Inferior parietal cortex (tissue), 1 donor: ENCODE measurements around the gene NEURL4.
A peak's percentile ranks its signal among the peaks of the same experiment; 100 is the strongest.

Source experiments
- DNase-seq: peaks from one replicate; pipeline ENCODE4 v3.0.0-alpha.2; 2016; ENCODE audit errors: extremely low spot score

The NEURL4 gene

DNA sequence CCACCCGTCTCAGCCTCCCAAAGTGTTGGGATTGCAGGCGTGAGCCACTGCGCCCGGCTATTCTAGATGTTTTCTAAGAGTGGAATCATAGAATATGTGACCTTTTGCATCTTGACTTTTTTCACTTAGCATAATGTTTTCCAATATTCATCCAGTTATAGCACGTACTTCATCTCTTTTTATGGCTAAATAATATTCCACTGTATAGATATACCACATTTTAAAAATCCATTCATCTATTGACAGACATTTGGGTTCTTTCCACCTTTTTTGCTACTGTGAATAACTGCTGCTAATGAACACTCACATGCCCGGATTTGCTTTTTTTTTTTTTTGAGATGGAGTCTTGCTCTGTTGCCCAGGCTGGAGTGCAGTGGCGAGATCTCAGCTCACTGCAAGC lies 25.0 kb downstream of the NEURL4 start:
- no peak for DNase-seq

DNA sequence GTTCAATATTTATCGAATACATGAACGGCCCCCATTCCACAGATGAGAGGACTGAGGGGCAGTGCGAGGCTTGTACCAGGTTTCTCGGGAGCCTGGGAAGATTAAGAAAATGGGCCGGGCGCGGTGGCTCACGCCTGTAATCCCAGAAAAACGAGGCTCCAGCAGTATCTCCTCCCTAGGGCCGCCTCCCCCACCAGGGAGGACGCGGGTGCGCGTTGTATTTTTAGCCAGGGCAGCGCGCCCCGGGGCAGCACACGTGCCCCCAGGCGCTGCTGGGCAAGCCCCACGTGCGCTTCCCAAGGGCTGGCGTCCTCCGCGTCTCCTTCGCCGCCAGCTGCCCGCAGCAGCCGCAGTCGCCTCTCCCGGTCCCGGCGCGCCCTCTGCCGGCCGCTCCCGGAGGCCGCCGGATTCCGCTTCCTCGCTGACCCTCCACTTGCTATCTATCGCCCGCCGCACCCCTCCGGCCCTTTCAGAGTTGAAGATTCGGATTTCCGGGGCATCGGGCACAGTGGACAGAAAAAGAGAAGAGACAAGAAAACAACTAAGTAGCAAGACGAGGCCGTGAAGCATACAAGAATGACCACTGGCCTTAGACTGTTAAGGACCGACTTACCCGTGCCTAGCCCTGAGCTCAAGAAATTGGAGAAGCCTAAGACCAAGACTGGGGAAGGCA lies 32.8 kb downstream of the NEURL4 start:
- DNase-seq = peak; percentile 77

DNA sequence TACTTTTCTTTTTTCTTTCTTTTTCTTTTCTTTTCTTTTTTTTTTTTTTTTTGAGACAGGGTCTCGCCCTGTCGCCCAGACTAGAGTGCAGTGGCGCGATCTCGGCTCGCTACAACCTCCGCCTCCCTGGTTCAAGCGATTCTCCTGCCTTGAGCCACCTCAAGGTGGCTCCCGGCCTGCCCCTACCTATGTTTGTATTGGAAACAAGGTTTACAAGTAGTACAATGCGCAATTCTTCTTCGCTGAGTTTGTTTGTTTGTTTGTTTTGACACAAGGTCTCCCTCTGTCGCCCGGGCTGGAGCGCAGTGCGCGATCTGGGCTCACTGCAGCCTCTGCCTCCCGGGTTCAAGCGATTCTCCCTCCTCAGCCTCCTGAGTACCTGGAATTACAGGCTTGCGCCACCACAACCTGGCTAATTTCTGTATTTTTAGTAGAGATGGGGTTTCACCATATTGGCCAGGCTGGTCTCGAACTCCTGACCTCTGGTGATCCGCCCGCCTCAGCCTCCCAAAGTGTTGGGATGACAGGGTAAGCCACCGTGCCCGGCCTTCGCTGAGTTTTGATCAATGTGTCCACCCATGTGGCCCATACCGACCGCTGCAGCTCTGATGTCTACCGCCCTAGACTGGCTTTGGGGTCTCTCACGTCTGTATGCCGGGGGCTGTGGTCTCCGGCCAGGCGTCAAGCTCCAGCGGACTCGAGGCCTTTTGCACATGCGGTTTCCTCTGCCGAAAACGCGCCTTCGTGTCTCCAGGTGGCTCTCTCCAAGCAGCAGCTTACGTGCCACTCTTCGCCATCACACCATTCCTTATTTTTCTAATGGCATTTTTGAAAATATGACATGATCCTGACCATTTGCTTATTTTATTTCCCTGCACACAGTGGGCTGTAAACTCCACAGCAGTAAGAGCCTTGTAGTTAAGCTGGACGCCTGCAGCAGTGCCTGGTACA lies 33.6 kb downstream of the NEURL4 start:
- DNase-seq = no peak

DNA sequence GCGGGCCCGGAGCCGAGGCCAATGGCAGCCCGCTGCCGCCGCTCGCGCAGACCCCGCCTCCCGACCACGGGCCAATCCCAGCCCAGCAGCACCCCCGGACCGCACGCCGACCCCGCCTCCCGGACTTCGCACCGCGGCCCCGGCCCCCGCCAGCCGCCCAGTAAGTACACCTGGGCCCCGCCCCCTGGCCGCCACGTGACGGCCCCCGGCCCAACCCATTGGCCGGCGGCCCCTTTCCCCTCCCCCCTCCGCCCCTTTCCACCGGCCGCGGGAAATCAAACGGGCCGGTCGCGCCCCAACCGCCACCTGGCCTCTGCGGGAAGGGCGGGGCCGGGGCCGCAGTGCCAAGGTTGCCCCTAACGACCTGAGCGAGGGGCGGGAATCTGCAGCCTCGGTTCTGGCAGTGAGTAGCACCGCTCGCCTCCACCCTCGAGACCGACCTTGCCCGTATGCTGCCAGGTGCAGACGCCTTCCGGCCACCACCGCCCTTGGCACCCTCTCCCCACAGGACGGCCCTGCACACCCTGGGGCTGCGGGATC lies 34.5 kb downstream of the NEURL4 start, which contains the start of gene YBX2:
YBX2 (minus strand) TSS at position 26 of the 540 bp plus-strand sequence. CDS start 139 bp downstream, outside the sequence.
- DNase-seq = no peak

DNA sequence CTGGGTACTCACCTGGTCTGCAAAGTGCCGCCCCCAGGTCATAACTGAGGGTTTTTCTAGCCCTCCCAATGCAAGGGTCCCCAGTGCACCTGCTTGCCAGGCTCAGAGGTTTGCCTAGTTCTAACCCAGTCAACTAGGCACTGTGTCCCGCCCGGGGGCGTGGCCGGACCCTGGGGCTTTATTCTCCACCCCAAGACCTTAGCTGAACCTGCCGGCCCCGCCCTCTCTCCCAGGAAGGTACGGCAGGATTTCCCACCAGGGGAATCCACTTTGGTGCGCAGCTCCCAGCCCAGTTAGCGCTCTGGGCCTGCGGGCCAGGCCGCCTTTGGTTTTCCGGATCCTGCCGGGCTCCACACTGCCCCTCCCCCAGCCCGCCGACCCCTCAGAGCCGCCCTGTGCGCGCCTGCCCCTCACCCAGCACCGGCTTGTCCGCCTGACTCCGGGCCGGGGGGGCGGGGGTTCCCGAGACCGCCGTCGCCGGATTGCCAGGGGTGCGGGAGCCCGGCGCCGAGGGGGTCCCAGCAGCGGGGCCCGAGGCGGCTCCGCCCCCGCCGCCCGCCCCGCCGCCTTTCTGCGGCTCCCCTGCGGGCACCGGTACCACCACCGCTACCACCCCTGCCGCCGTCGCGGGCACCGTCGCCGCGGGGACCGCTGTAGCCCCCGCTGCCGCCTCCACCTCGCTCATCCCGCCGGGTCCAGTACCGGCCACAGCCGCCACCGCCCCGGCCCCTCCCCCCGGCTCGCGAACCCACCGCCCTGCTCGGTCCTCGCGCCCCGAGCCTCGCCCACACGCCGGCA lies 35.1 kb downstream of the NEURL4 start:
- no peak for DNase-seq

DNA sequence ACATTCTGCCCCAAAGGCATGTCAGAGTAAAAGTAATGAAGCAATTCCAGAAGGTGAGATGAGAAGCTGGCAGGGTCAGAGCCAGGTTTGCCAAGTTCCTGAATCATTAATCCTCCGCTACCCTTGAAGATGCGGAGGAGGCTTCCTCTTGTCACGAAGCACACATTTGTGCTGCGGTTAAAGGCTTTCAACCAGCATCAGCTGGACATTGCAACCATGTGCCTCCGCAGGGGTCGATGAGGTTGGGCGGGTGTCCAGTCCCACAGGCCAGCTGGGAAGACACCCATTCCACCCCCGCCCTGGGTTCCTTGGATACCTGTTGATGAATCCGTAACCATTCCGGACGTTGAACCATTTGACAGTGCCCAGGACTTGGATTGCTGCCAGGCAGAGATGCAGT lies 36.0 kb downstream of the NEURL4 start:
- DNase-seq = no peak

DNA sequence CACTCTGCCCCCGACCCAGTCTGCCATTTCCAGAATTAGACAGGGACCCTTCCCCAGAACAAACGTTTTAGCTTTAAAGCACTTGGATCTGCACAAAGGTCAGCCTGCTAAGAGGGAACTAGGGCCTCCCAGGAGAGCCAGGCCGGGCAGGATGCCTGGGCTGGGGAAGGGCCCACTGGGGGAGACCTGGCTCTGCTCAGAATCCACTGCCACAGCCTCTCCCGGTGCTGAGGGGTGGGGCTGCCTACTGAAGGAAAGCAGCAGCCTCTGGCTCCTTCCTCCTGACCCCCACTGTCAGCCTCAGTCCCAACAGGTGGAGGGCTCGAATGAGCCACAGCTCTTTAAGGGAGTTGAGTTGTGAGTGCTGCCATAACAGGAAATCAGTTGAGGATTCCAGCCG lies 36.4 kb downstream of the NEURL4 start:
- DNase-seq = no peak

DNA sequence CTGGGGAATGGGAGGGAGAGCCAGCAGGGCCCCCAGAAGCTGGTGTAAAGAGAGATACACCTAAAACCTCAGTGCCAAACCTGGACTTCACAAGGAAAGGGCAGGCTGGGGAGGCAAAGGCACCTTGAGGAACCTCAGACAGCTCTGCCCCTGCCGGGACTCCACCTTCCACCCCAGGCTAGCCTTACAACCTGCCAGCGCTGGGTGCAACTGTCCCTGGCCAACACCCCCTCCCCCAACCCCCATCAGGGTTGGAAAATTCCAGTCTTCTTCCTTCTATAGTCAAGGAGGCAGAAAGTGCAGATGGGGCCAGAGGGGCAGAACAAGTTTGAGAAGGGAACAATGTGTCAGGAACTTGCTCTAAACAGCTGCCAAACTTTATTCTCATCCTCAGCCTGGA lies 36.9 kb downstream of the NEURL4 start:
- no peak for DNase-seq

DNA sequence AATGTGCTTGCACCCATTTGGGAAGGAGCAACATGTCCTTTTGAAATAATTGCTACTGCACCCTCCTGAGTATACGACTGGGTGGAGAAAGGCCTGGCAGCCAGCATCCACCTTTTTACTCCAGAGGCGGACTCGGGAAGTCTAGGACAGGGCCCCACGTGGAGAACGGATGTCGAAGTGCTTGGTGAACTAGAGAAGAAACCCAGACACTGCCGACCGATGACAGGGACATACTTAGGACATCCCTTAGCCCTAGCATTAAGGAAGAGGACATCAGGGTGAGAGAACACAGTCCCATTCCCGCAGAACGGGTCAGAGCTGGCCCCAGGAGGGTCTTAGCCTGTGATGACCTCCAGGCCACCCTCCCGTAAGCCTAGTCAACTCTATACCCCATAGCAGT lies 38.5 kb downstream of the NEURL4 start:
- no peak for DNase-seq

DNA sequence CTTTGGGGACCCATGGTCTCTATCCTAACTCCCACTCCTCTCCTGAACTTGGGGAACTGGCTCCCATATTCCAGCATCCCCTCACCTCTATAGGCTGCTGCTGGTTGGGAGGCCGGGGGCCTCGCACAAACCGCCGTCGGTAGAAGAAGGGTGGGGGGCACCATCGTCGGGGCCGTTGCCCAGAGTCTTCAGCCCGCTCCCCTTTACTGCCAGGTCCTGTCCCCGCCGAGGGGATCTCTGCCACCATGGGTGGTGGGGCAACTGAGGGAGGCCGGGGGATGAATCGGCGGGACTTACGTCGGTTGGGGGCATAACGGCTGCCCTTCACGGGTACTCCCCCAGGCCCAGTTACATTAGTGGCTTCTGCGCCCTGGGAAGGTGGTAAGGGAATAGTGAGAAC lies 39.0 kb downstream of the NEURL4 start:
- no peak for DNase-seq

DNA sequence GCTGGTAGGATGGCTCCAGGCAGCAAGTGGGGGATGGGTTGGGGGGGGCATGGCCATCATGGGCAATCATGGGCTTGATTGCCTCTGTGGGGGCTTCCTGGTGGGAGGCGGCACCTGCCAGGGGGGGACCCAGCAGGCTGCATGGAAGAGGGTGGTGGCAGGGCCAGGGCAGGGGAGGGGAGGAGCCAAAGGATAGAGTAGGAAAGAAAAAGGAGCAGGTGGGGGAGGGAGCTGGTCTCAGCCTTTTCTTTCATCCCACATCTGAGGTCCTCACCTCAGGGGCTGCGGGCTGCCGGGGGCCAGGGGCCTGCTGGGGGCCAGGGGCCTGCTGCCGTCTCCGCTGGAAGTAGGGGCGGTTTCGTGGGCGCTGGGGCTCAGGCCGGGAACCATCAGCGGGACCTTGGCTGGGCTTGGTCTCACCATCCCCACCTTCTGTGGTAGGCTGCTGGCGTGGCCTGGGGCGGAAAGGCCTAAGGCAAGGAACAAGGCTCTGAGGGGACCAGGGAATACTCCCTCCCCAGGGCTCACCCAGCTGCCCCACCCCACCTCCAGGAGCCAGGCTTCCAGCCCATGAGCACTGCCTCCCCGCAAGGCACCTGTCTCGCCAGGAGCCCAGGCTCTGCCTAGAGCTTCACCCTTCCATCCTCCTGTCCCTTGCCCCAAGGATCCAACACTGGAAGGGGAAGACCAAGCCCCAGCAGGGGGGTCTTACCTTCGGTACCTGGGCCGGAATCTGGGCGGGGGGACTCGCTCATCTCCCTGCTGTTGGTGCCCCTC lies 39.7 kb downstream of the NEURL4 start:
- DNase-seq = no peak

DNA sequence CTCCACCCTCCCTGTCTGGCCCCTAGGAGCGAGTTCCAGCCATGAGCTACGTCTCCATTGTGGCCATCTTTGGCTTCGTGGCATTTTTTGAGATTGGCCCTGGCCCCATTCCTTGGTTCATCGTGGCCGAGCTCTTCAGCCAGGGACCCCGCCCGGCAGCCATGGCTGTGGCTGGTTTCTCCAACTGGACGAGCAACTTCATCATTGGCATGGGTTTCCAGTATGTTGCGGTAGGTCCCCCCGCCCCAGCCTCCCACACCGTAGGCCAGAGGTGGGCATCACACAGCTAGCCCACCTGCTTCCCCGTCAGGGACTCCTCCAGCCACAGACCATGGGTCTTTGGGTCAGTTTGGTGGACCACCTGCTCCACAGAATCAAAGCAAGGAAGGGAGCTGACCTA lies 43.5 kb downstream of the NEURL4 start:
- DNase-seq = no peak

DNA sequence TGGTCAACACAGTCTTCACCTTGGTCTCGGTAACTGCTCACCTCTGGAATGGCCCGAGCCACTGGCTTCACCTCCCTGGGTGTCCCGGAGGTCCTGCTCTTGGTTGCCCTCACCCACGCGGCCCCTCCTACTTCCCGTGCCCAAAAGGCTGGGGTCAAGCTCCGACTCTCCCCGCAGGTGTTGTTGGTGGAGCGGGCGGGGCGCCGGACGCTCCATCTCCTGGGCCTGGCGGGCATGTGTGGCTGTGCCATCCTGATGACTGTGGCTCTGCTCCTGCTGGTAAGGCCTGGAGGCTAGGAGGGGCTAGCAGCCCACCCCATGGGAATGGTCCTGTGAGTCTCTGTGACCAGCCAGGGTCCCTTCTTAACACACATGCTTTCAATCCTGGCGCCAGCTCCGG lies 44.2 kb downstream of the NEURL4 start:
- DNase-seq = no peak

DNA sequence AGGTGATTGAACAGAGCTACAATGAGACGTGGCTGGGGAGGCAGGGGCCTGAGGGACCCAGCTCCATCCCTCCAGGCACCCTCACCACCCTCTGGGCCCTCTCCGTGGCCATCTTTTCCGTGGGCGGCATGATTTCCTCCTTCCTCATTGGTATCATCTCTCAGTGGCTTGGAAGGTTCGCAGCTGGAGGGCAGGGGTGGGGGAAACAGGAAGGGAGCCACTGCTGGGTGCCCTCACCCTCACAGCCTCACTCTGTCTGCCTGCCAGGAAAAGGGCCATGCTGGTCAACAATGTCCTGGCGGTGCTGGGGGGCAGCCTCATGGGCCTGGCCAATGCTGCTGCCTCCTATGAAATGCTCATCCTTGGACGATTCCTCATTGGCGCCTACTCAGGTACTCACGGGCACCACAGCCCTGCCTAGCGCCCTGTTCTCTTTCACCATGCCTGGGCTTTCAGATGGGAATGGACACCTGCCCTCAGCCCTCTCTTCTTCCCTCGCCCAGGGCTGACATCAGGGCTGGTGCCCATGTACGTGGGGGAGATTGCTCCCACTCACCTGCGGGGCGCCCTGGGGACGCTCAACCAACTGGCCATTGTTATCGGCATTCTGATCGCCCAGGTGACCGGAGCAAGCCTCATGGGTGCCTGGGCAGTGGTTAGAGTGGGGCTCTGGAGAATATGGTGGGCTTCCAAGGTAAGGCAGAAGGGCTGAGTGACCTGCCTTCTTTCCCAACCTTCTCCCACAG lies 45.5 kb downstream of the NEURL4 start:
- DNase-seq = no peak

DNA sequence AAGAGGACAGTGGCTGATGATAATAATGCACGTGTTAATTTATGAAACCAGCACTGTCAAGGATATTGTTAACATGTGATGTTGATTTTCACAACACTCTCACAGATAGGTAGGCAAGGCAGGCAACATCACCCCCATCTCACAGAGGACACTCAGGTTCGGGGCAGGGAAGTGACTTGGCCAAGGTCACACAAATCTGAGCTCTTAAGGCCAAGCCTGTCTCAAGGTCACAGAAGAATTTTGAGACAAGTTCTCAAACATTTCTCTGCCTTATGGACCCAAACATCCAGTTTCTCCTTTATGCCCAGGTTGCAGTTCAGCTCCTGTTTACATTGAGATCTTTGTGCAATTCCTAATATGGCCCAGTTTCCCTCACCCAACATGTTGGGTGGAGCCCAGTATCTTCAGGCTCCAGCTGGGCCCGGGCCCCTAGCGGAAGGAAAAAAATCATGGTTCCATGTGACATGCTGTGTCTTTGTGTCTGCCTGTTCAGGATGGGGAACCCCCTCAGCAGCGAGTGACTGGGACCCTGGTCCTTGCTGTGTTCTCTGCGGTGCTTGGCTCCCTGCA lies 46.3 kb downstream of the NEURL4 start:
- no peak for DNase-seq

DNA sequence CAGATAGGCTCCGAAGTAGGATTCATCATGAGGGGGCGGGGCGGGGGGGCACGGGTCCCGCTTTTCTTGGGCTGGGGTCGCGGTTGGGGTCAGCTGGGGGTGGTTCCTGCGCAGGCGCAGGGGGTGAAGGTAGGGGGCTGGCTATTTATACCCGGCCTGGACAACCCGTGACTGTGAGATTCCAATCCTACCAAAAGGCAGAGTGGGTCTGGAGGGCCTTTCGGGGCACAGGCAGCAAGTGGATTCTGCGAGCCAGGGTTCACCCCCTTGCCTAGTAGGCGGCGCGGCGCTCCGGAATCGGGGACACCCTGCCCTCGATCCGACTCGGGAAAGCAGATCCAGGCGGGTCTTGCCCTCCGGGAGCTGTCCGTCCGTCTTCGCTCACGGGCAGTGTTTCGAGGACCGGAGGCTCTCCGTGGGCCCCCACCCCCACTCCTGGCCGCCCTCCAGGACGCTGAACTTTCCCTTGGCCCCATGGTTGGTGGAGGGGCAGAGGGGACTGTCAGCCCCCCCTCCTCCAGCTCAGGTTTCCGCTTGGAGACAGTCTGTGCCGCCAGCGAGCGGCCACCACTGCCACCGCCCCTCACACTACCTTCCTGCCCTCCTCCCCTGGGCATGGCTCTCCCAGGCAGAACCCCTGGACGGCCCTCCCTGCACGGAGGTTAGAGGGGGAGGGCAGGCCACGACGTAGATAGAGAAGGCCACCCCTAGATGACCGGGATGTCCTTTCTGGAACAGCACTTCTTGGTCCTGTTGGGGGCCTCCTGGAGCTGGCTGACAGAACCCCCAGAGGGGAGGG lies 47.0 kb downstream of the NEURL4 start:
- DNase-seq = no peak

DNA sequence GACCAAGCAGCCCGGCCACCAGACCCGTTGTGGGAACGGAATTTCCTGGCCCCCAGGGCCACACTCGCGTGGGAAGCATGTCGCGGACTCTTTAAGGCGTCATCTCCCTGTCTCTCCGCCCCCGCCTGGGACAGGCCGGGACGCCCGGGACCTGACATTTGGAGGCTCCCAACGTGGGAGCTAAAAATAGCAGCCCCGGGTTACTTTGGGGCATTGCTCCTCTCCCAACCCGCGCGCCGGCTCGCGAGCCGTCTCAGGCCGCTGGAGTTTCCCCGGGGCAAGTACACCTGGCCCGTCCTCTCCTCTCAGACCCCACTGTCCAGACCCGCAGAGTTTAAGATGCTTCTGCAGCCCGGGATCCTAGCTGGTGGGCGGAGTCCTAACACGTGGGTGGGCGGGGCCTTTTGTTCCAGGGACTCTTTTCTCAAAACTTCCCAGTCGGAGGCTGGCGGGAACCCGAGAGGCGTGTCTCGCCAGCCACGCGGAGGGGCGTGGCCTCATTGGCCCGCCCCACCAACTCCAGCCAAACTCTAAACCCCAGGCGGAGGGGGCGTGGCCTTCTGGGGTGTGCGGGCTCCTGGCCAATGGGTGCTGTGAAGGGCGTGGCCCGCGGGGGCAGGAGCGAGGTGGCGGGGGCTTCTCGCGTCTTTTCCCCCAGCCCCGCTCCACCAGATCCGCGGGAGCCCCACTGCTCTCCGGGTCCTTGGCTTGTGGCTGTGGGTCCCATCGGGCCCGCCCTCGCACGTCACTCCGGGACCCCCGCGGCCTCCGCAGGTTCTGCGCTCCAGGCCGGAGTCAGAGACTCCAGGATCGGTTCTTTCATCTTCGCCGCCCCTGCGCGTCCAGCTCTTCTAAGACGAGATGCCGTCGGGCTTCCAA lies 47.8 kb downstream of the NEURL4 start, which contains the start of gene SLC2A4:
SLC2A4 (plus strand) TSS at position 645 of the 879 bp plus-strand sequence; CDS start at position 862, 217 bp downstream.
- peak; percentile 66 for DNase-seq

DNA sequence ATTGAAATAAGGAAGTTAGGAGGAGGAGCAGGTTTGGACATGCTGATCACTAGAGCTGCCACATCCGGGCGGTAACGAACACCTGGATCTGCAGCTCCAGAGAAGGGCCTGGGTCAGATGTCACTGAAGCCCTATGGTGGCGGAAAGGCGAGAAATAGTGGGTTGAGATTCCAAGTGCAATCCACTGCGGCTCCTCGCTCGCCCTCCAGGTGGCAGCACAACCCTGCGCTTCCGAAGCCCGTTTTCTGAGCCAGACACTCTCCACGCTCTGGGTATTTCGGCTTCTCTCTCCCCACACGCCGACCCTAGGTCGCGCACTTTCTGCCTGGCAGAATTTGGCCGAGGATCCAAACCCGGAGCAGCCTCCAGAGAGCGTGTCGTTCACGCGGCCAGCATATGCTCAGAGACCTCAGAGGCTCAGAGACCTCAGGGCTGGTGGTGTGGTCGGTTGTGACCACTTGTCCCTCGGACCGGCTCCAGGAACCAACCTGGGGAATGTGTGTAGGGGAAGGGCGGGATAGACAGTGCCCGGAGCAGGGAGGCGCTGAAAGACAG lies 48.5 kb downstream of the NEURL4 start:
- peak; percentile 84 for DNase-seq
